SJCRH30 (cell line): Measurements from ENCODE around the gene BCR. TPM values are rescaled to one million over a fixed set of nuclear protein-coding genes. Genes with fewer than 3 reads are reported as not detected.

ENCODE experiments used
- DNase-seq, 2 experiments: peaks; one replicate each; pipeline ENCODE4 v3.0.0-alpha.2; 2015 to 2020
- H3K27ac ChIP-seq: fragments of 250-450 bp; sonication (Bioruptor Pico); 2 replicates; pipeline ENCODE4 v1.5.1; 2020; ENCODE audit warnings: mild to moderate bottlenecking, moderate library complexity
- H3K27me3 ChIP-seq: fragments of 250-450 bp; sonication (Bioruptor Pico); 2 replicates; pipeline ENCODE4 v1.5.1; 2020; ENCODE audit warnings: mild to moderate bottlenecking, moderate library complexity
- H3K36me3 ChIP-seq: fragments of 250-450 bp; sonication (Bioruptor Pico); 2 replicates; pipeline ENCODE4 v1.5.1; 2020; ENCODE audit warnings: mild to moderate bottlenecking, moderate library complexity
- H3K4me1 ChIP-seq: fragments of 250-450 bp; sonication (Bioruptor Pico); 2 replicates; pipeline ENCODE4 v1.5.1; 2020; ENCODE audit warnings: mild to moderate bottlenecking, moderate library complexity
- H3K4me3 ChIP-seq: fragments of 250-450 bp; sonication (Bioruptor Pico); 2 replicates; pipeline ENCODE4 v1.5.1; 2020; ENCODE audit warnings: mild to moderate bottlenecking, moderate library complexity
- H3K9me3 ChIP-seq: fragments of 250-450 bp; sonication (Bioruptor Pico); replicated peaks from 2 replicates; pipeline ENCODE4 v1.5.1; 2020; ENCODE audit warnings: mild to moderate bottlenecking, moderate library complexity
- total RNA-seq: library from RNA; depleted of rRNA; stranded (reverse); fragments of >200 nt; shearing (Covaris generic); gene quantifications from 2 replicates; pipeline ENCODE4 v1.2.3, GENCODE V29; 2014

The BCR gene
- total RNA-seq, 1 experiment from 2014 or later, result 27.2 TPM

GRCh38 chr22:23271597-23271908, 91.2 kb downstream of the BCR start:
- Histone ChIP-seq H3K4me1 (no peaks in the 10 kb centered on the region), H3K9me3 (no peaks in the 10 kb centered on the region), H3K27ac (no peak overlapping the region), H3K4me3 (no peak overlapping the region), H3K27me3 (no peaks in the 10 kb centered on the region), H3K36me3 (peaks cover 16% of the 10 kb centered on the region)
- DNase-seq, result no peak

GRCh38 chr22:23272371-23272770, 92.1 kb downstream of the BCR start:
- Histone ChIP-seq H3K9me3 (no peaks in the 10 kb centered on the region), H3K27me3 (no peaks in the 10 kb centered on the region), H3K4me3 (no peak overlapping the region), H3K27ac (no peak overlapping the region), H3K36me3 (peaks cover 15% of the 10 kb centered on the region), H3K4me1 (no peaks in the 10 kb centered on the region)
- no peak for DNase-seq

- DNase-seq, result no peak
- no peaks in the 10 kb centered on the region for H3K4me1 ChIP-seq
- H3K27ac ChIP-seq, result no peak overlapping the region
- H3K9me3 ChIP-seq, result no peaks in the 10 kb centered on the region
- no peak overlapping the region for H3K4me3 ChIP-seq
- H3K27me3 ChIP-seq, result no peaks in the 10 kb centered on the region
- H3K36me3 ChIP-seq, result peaks cover 14% of the 10 kb centered on the region
Measured at GRCh38 chr22:23272834-23273233, 92.5 kb downstream of the BCR start.

- H3K4me3 ChIP-seq, result no peak overlapping the region
- H3K4me1 ChIP-seq, result no peaks in the 10 kb centered on the region
- no peak for DNase-seq
- H3K9me3 ChIP-seq, result no peaks in the 10 kb centered on the region
- no peak overlapping the region for H3K27ac ChIP-seq
- no peaks in the 10 kb centered on the region for H3K27me3 ChIP-seq
- peaks cover 13% of the 10 kb centered on the region for H3K36me3 ChIP-seq
Measured at GRCh38 chr22:23273445-23274145, 93.3 kb downstream of the BCR start.

- H3K36me3 ChIP-seq, result peaks cover 13% of the 10 kb centered on the region
- no peaks in the 10 kb centered on the region for H3K27me3 ChIP-seq
- no peaks in the 10 kb centered on the region for H3K4me1 ChIP-seq
- no peak for DNase-seq
- H3K27ac ChIP-seq, result no peak overlapping the region
- no peaks in the 10 kb centered on the region for H3K9me3 ChIP-seq
- no peak overlapping the region for H3K4me3 ChIP-seq
Measured at GRCh38 chr22:23274146-23274526, 93.8 kb downstream of the BCR start.

- no peak overlapping the region for H3K27ac ChIP-seq
- H3K9me3 ChIP-seq, result no peaks in the 10 kb centered on the region
- peaks cover 13% of the 10 kb centered on the region for H3K36me3 ChIP-seq
- no peaks in the 10 kb centered on the region for H3K27me3 ChIP-seq
- DNase-seq, result no peak
- no peaks in the 10 kb centered on the region for H3K4me1 ChIP-seq
- no peak overlapping the region for H3K4me3 ChIP-seq
Measured at GRCh38 chr22:23274891-23275694, 94.8 kb downstream of the BCR start.

GRCh38 chr22:23275751-23276150, 95.4 kb downstream of the BCR start:
- Histone ChIP-seq H3K36me3 (peaks cover 16% of the 10 kb centered on the region), H3K27ac (no peak overlapping the region), H3K4me1 (no peaks in the 10 kb centered on the region), H3K9me3 (no peaks in the 10 kb centered on the region), H3K27me3 (no peaks in the 10 kb centered on the region), H3K4me3 (no peak overlapping the region)
- no peak for DNase-seq

GRCh38 chr22:23276656-23277582, 96.6 kb downstream of the BCR start:
- no peak overlapping the region for H3K4me3 ChIP-seq
- no peak for DNase-seq
- no peaks in the 10 kb centered on the region for H3K9me3 ChIP-seq
- no peak overlapping the region for H3K27ac ChIP-seq
- H3K27me3 ChIP-seq, result no peaks in the 10 kb centered on the region
- peaks cover 16% of the 10 kb centered on the region for H3K36me3 ChIP-seq
- H3K4me1 ChIP-seq, result no peaks in the 10 kb centered on the region; the same call in 1 of the 2 replicates

- Histone ChIP-seq H3K36me3 (peaks cover 20% of the 10 kb centered on the region), H3K27ac (no peak overlapping the region), H3K4me1 (no peaks in the 10 kb centered on the region; the same call in 1 of the 2 replicates), H3K27me3 (no peaks in the 10 kb centered on the region), H3K4me3 (no peak overlapping the region), H3K9me3 (no peaks in the 10 kb centered on the region)
- DNase-seq, result no peak
Measured at GRCh38 chr22:23277583-23278295, 97.4 kb downstream of the BCR start.

GRCh38 chr22:23278883-23279675, 98.8 kb downstream of the BCR start:
- Histone ChIP-seq H3K27me3 (no peaks in the 10 kb centered on the region), H3K27ac (no peak overlapping the region), H3K36me3 (peaks cover 15% of the 10 kb centered on the region), H3K4me3 (no peak overlapping the region), H3K9me3 (no peaks in the 10 kb centered on the region), H3K4me1 (no peaks in the 10 kb centered on the region; the same call in 1 of the 2 replicates)
- DNase-seq, result no peak

- Histone ChIP-seq H3K36me3 (peaks cover 10% of the 10 kb centered on the region), H3K4me3 (no peak overlapping the region)
- DNase-seq, result no peak
Measured at GRCh38 chr22:23279781-23280180, 99.5 kb downstream of the BCR start.

GRCh38 chr22:23280356-23281052, 100.2 kb downstream of the BCR start:
- no peaks in the 10 kb centered on the region for H3K9me3 ChIP-seq
- H3K27me3 ChIP-seq, result no peaks in the 10 kb centered on the region
- H3K4me3 ChIP-seq, result no peak overlapping the region
- no peaks in the 10 kb centered on the region; the same call in 1 of the 2 replicates for H3K4me1 ChIP-seq
- H3K27ac ChIP-seq, result no peak overlapping the region
- no peak for DNase-seq
- H3K36me3 ChIP-seq, result peaks cover 10% of the 10 kb centered on the region

More at GRCh38 chr22:23279781-23280180, 99.5 kb downstream of the BCR start:
- Histone ChIP-seq H3K9me3 (no peaks in the 10 kb centered on the region), H3K27ac (no peak overlapping the region), H3K27me3 (no peaks in the 10 kb centered on the region), H3K4me1 (no peaks in the 10 kb centered on the region; the same call in 1 of the 2 replicates)

GRCh38 chr22:23281053-23281405, 100.7 kb downstream of the BCR start:
- Histone ChIP-seq H3K36me3 (peaks cover 10% of the 10 kb centered on the region), H3K27me3 (no peaks in the 10 kb centered on the region), H3K4me3 (no peak overlapping the region), H3K9me3 (no peaks in the 10 kb centered on the region), H3K4me1 (no peaks in the 10 kb centered on the region; the same call in 1 of the 2 replicates), H3K27ac (no peak overlapping the region)
- no peak for DNase-seq
